ENCODE measurements around the gene CNDP2.

- TF ChIP-seq CTCF (conservative IDR thresholded peaks at IDR 0.05; ENCODE audit: low read depth, low read length) (no peak), EZH2 (IDR thresholded peaks at IDR 0.05; ENCODE audit: borderline replicate concordance, low read depth, low read length, poor library complexity, severe bottlenecking) (no peak)
Measured at GRCh38 chr18:74488864-74489263, 7.3 kb upstream of the CNDP2 start.

Data from A673 (cell line).